IMR-90 (cell line): ENCODE data around the gene ADGB. TPM values are rescaled to one million over a fixed set of nuclear protein-coding genes. Genes with fewer than 3 reads are reported as not detected.

ENCODE experiments used
- ATAC-seq: fragments of 200-7000 bp; cut with Tn5 transposase; 2 replicates; pipeline ENCODE4 v1.9.1; 2020; ENCODE audit warnings: low read depth, mild to moderate bottlenecking, moderate library complexity
- BruUV-seq: library from RNA; stranded (reverse); fragments of 400-500 nt; replicated peaks from 2 replicates; lab custom pipeline; 2021; lab: Mats Ljungman, UMichigan
- CTCF ChIA-PET: fragments of 300-600 bp; formaldehyde crosslinking; extraction: SDS; loops from one replicate; lab custom pipeline; 2021; ENCODE audit warnings: antibody characterized with exemption; lab: Yijun Ruan, JAX
- POLR2A ChIA-PET: fragments of 300-600 bp; sonication (Branson Sonifier 250); formaldehyde crosslinking; loops from one replicate; lab custom pipeline; 2022; ENCODE audit warnings: antibody characterized with exemption; ENCODE audit not compliant: unreplicated experiment; lab: Charles Lee
- DNase-seq: peaks from one replicate; pipeline ENCODE4 v3.0.0; 2013
- H2AFZ ChIP-seq: replicated peaks from 2 replicates; pipeline ENCODE3; 2013; ENCODE audit warnings: low read length, mild to moderate bottlenecking; ENCODE audit not compliant: poor library complexity
- H2AK5ac ChIP-seq: 2 replicates; pipeline ENCODE4 v1.6.1; 2013; ENCODE audit warnings: low read depth, low read length, inconsistent platforms
- H2AK9ac ChIP-seq: replicated peaks from 2 replicates; pipeline ENCODE3; 2013; ENCODE audit warnings: mild to moderate bottlenecking, low read depth, low read length, moderate library complexity; ENCODE audit not compliant: poor library complexity
- H2BK120ac ChIP-seq: 2 replicates; pipeline ENCODE4 v1.6.1; 2013; ENCODE audit warnings: low read depth, low read length, inconsistent platforms
- H2BK15ac ChIP-seq: 3 replicates; pipeline ENCODE4 v1.6.1; 2013; ENCODE audit warnings: low read depth, low read length, inconsistent platforms
- H2BK20ac ChIP-seq: 2 replicates; pipeline ENCODE4 v1.6.1; 2013; ENCODE audit warnings: low read depth, mild to moderate bottlenecking, inconsistent platforms, low read length, moderate library complexity
- H2BK5ac ChIP-seq: 2 replicates; pipeline ENCODE4 v1.6.1; 2013; ENCODE audit warnings: mild to moderate bottlenecking, low read depth, low read length, inconsistent platforms; ENCODE audit not compliant: poor library complexity, severe bottlenecking
- H3K14ac ChIP-seq: replicated peaks from 2 replicates; pipeline ENCODE4 v1.6.1; 2013; ENCODE audit warnings: low read depth, low read length, inconsistent platforms
- H3K18ac ChIP-seq: 2 replicates; pipeline ENCODE4 v1.6.1; 2013; ENCODE audit warnings: low read depth, low read length, control low read depth
- H3K23ac ChIP-seq: 2 replicates; pipeline ENCODE4 v1.6.1; 2013; ENCODE audit warnings: low read depth, low read length, inconsistent platforms
- H3K27ac ChIP-seq: 2 replicates; pipeline ENCODE4 v1.5.1; 2013; ENCODE audit warnings: mild to moderate bottlenecking, control low read depth, low read length; ENCODE audit not compliant: insufficient read depth
- H3K27me3 ChIP-seq: 2 replicates; pipeline ENCODE4 v1.6.1; 2013; ENCODE audit warnings: low read length; ENCODE audit not compliant: control insufficient read depth, insufficient read depth
- H3K36me3 ChIP-seq: 2 replicates; pipeline ENCODE4 v1.6.1; 2013; ENCODE audit warnings: low read length, mixed read lengths; ENCODE audit not compliant: control insufficient read depth, insufficient read depth
- H3K4ac ChIP-seq: 2 replicates; pipeline ENCODE4 v1.6.1; 2013; ENCODE audit warnings: low read depth, low read length, inconsistent platforms
- H3K4me1 ChIP-seq: 2 replicates; pipeline ENCODE4 v1.6.1; 2013; ENCODE audit warnings: low read length, mixed read lengths; ENCODE audit not compliant: control insufficient read depth, insufficient read depth
- H3K4me2 ChIP-seq: 2 replicates; pipeline ENCODE4 v1.6.1; 2013; ENCODE audit warnings: low read depth, mild to moderate bottlenecking, control low read depth, low read length, moderate library complexity
- H3K4me3 ChIP-seq: 2 replicates; pipeline ENCODE4 v1.5.1; 2013; ENCODE audit warnings: low read depth, mild to moderate bottlenecking, control low read depth, low read length, moderate library complexity; ENCODE audit not compliant: insufficient read depth
- H3K56ac ChIP-seq: 2 replicates; pipeline ENCODE4 v1.6.1; 2013; ENCODE audit warnings: low read length, inconsistent platforms; ENCODE audit not compliant: insufficient read depth; ENCODE audit errors: extremely low read depth
- H3K79me1 ChIP-seq, 2 experiments: 2 replicates each; pipeline ENCODE4 v1.6.1; 2013; ENCODE audit warnings: low read length in 2 of 2, inconsistent platforms in 1 of 2, low read depth in 1 of 2
- H3K9ac ChIP-seq: 2 replicates; pipeline ENCODE4 v1.6.1; 2013; ENCODE audit warnings: low read depth, low read length, control low read depth
- H3K9me1 ChIP-seq: 2 replicates; pipeline ENCODE4 v1.6.1; 2013; ENCODE audit warnings: low read length, inconsistent platforms; ENCODE audit not compliant: insufficient read depth
- H3K9me3 ChIP-seq: 2 replicates; pipeline ENCODE4 v1.6.1; 2013; ENCODE audit warnings: low read length; ENCODE audit not compliant: control insufficient read depth, insufficient read depth
- H4K20me1 ChIP-seq: 2 replicates; pipeline ENCODE4 v1.6.1; 2013; ENCODE audit warnings: low read length, inconsistent platforms; ENCODE audit not compliant: insufficient read depth
- H4K5ac ChIP-seq: 2 replicates; pipeline ENCODE4 v1.6.1; 2013; ENCODE audit warnings: mild to moderate bottlenecking, low read depth, low read length, control low read depth
- H4K8ac ChIP-seq, 2 experiments: 2 replicates each; pipeline ENCODE4 v1.6.1; 2013; ENCODE audit warnings: low read depth in 2 of 2, low read length in 2 of 2, control low read depth in 1 of 2, inconsistent platforms in 1 of 2
- H4K91ac ChIP-seq: 2 replicates; pipeline ENCODE4 v1.6.1; 2013; ENCODE audit warnings: low read depth, low read length, inconsistent platforms; ENCODE audit not compliant: insufficient read depth
- CEBPB ChIP-seq: IDR thresholded peaks from 2 replicates; pipeline ENCODE4 v1.6.1; 2012; ENCODE audit warnings: low read depth, low read length, improper control_type of control experiment
- CHD1 ChIP-seq: IDR thresholded peaks from 2 replicates; pipeline ENCODE4 v1.6.1; 2012; ENCODE audit warnings: low read depth, low read length, improper control_type of control experiment
- MXI1 ChIP-seq: IDR thresholded peaks from 2 replicates; pipeline ENCODE4 v1.6.1; 2012; ENCODE audit warnings: low read depth, mild to moderate bottlenecking, low read length, moderate library complexity, borderline replicate concordance
- RAD21 ChIP-seq: IDR thresholded peaks from 2 replicates; pipeline ENCODE4 v1.6.1; 2012; ENCODE audit warnings: low read length, improper control_type of control experiment
- RCOR1 ChIP-seq: IDR thresholded peaks from 2 replicates; pipeline ENCODE4 v1.6.1; 2012; ENCODE audit warnings: mild to moderate bottlenecking, low read length, improper control_type of control experiment; ENCODE audit not compliant: insufficient replicate concordance
- RFX5 ChIP-seq: IDR thresholded peaks from 2 replicates; pipeline ENCODE4 v1.8.0; 2012; ENCODE audit warnings: low read depth, mild to moderate bottlenecking, low read length, moderate library complexity
- SMC3 ChIP-seq: fragments of 150-350 bp; IDR thresholded peaks from 2 replicates; pipeline ENCODE4 v1.6.1; 2016; ENCODE audit warnings: low read depth, mild to moderate bottlenecking, antibody characterized with exemption, low read length, moderate library complexity
- dilution Hi-C: fragments of 300-500 bp; cut with HindIII; formaldehyde crosslinking; loops from one replicate; pipeline ENCODE4 v1.14.3; 2018; ENCODE audit warnings: low sequenced_read_pairs; ENCODE audit not compliant: unreplicated experiment
- in situ Hi-C: fragments of 300-500 bp; cut with MboI; formaldehyde crosslinking; loops from 3 replicates; pipeline ENCODE4 v1.14.3; 2019; ENCODE audit warnings: low sequenced_read_pairs, inconsistent platforms, mixed read lengths
- intact Hi-C: fragments of 100-400 bp; cut with micrococcal nuclease; formaldehyde crosslinking; loops from 2 replicates; pipeline ENCODE4 v1.10.0; 2022
- polyA plus RNA-seq, 3 experiments: library from polyadenylated mRNA; depleted of rRNA; stranded (reverse); fragments of >200 nt; gene quantifications; 2 replicates each; pipeline ENCODE4 v1.2.3, GENCODE V29; 2012; ENCODE audit warnings: low replicate concordance in 1 of 3
- total RNA-seq: library from RNA; depleted of rRNA; stranded (reverse); fragments of >200 nt; gene quantifications from 2 replicates; pipeline ENCODE4 v1.2.3, GENCODE V29; 2012
- TF ChIP-seq, protein P1 (sequence below): conservative IDR thresholded peaks from 2 replicates; pipeline ENCODE4 v1.5.1; 2012; ENCODE audit warnings: mild to moderate bottlenecking, low read depth, low read length, improper control_type of control experiment
- TF ChIP-seq, protein P2 (sequence below): fragments of 150-350 bp; IDR thresholded peaks from 2 replicates; pipeline ENCODE4 v1.6.1; 2017; ENCODE audit warnings: mild to moderate bottlenecking, antibody characterized with exemption, low read length, low read depth

The ADGB gene
- total and polyA plus RNA-seq, 2 of the 4 experiments (the other 2 are of a cell fraction): not detected

DNA sequence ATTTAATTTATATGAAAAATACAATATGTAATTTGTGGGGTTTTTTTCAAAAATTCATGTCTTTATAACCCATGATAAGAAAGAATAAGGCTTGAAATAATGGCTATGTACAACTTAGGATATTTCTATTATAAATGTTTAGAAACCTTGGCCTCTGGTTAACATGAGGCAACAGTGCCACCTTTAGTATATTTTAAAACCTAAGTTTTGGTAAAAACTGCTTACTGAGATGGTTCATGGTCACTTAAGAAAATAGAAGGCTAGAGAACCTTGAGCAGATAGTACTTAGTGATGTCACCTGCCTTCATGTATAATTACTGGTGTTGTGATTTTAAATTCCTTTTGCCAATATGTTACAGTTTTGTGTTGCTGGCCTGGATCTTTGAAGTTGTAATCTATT, 176.4 kb downstream of the ADGB start:
- ChIA-PET CTCF (no interaction called here), POLR2A (no interaction called here)
- Histone ChIP-seq H2AFZ (no peak overlapping the region), H2BK120ac (no peak overlapping the region), H2BK15ac (no peak overlapping the region), H4K91ac (no peak overlapping the region), H3K23ac (no peak overlapping the region), H3K9ac (no peak overlapping the region), H3K27me3 (no peaks in the 10 kb centered on the region; the same call in 1 of the 2 replicates), H3K4me3 (no peak overlapping the region), H2BK20ac (no peak overlapping the region), H3K4me2 (no peak overlapping the region), H2AK5ac (no peak overlapping the region), H4K20me1 (no peaks in the 10 kb centered on the region), H3K4me1 (no peaks in the 10 kb centered on the region), H3K56ac (no peak overlapping the region), H2AK9ac (no peak overlapping the region), H4K5ac (no peak overlapping the region), H3K4ac (no peak overlapping the region), H4K8ac (no peak overlapping the region), H2BK5ac (no peak overlapping the region), H3K9me1 (no peaks in the 10 kb centered on the region), H3K36me3 (no peaks in the 10 kb centered on the region), H3K18ac (no peak overlapping the region), H3K9me3 (no peaks in the 10 kb centered on the region), H3K27ac (no peak overlapping the region), H3K79me1 (no peaks in the 10 kb centered on the region), H3K14ac (no peak overlapping the region)
- in situ Hi-C loops (no loop called here), intact Hi-C loops (no loop called here), dilution Hi-C loops (no loop called here)
- ATAC-seq (no peak), DNase-seq (no peak)
- no peak for TF ChIP-seq CHD1
- TF ChIP-seq MXI1: no peak
- TF ChIP-seq CEBPB: no peak
- TF ChIP-seq, protein P1, sequence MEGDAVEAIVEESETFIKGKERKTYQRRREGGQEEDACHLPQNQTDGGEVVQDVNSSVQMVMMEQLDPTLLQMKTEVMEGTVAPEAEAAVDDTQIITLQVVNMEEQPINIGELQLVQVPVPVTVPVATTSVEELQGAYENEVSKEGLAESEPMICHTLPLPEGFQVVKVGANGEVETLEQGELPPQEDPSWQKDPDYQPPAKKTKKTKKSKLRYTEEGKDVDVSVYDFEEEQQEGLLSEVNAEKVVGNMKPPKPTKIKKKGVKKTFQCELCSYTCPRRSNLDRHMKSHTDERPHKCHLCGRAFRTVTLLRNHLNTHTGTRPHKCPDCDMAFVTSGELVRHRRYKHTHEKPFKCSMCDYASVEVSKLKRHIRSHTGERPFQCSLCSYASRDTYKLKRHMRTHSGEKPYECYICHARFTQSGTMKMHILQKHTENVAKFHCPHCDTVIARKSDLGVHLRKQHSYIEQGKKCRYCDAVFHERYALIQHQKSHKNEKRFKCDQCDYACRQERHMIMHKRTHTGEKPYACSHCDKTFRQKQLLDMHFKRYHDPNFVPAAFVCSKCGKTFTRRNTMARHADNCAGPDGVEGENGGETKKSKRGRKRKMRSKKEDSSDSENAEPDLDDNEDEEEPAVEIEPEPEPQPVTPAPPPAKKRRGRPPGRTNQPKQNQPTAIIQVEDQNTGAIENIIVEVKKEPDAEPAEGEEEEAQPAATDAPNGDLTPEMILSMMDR: no peak
- TF ChIP-seq, protein P2, sequence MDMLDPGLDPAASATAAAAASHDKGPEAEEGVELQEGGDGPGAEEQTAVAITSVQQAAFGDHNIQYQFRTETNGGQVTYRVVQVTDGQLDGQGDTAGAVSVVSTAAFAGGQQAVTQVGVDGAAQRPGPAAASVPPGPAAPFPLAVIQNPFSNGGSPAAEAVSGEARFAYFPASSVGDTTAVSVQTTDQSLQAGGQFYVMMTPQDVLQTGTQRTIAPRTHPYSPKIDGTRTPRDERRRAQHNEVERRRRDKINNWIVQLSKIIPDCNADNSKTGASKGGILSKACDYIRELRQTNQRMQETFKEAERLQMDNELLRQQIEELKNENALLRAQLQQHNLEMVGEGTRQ: no peak
- TF ChIP-seq SMC3: no peak
- no peak for TF ChIP-seq RCOR1
- TF ChIP-seq RFX5: no peak
- 0 out of 2 replicates have a peak, but pooled peaks have one; percentile 10 for TF ChIP-seq RAD21
- no TSS peak for BruUV-seq
